ENCODE data around the gene BTBD7.
"Not testable (repeated sequence)": the region's sequence is repeated elsewhere in the genome, so short reads cannot be mapped to it uniquely, and the experiment has no call there.

BTBD7 gene, protein sequence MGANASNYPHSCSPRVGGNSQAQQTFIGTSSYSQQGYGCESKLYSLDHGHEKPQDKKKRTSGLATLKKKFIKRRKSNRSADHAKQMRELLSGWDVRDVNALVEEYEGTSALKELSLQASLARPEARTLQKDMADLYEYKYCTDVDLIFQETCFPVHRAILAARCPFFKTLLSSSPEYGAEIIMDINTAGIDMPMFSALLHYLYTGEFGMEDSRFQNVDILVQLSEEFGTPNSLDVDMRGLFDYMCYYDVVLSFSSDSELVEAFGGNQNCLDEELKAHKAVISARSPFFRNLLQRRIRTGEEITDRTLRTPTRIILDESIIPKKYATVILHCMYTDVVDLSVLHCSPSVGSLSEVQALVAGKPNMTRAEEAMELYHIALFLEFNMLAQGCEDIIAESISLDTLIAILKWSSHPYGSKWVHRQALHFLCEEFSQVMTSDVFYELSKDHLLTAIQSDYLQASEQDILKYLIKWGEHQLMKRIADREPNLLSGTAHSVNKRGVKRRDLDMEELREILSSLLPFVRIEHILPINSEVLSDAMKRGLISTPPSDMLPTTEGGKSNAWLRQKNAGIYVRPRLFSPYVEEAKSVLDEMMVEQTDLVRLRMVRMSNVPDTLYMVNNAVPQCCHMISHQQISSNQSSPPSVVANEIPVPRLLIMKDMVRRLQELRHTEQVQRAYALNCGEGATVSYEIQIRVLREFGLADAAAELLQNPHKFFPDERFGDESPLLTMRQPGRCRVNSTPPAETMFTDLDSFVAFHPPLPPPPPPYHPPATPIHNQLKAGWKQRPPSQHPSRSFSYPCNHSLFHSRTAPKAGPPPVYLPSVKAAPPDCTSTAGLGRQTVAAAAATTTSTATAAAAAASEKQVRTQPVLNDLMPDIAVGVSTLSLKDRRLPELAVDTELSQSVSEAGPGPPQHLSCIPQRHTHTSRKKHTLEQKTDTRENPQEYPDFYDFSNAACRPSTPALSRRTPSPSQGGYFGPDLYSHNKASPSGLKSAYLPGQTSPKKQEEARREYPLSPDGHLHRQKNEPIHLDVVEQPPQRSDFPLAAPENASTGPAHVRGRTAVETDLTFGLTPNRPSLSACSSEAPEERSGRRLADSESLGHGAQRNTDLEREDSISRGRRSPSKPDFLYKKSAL

GRCh38 chr14:93332853-93333630, at the start of gene BTBD7:
Gene BTBD7, minus strand, starts transcription at chr14:93333036. Its CDS starts 36,985 bp downstream, at chr14:93296051.
- peak; percentile 84 for DNase-seq

- DNase-seq: no peak
Measured at GRCh38 chr14:93381644-93382043, 48.8 kb upstream of the BTBD7 start.

- no peak for DNase-seq
Measured at GRCh38 chr14:93379831-93380230, 47.0 kb upstream of the BTBD7 start.

GRCh38 chr14:93375673-93376156, 42.9 kb upstream of the BTBD7 start:
- no peak for DNase-seq

DNA sequence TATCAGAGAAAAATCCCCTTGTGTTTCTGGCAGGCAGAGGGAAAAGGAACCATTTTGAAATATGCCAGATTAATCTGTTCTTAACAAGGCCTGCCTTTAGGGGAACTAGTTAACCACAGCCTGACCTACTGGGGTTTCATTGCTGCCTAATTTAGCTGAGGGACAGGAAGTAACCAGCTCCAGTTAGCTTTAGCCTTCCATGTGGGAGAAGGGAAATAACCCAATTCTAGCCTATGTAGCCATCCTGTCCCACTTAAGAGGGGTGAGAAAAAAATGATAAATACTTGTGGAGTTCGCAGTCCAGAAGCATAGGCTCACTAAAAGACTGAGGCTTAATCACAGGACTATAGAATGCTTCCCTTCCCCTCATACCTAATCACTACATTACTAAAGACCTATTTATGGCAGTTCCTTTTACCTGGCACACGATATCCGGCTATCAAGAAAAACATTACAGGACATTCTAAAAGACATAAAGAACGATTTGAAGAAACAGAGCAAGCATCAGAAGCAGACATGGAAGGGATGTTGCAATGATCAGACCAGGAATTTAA, 37.0 kb upstream of the BTBD7 start:
- DNase-seq: no peak

- DNase-seq: no peak
Measured at GRCh38 chr14:93368996-93369712, 36.3 kb upstream of the BTBD7 start.

DNA sequence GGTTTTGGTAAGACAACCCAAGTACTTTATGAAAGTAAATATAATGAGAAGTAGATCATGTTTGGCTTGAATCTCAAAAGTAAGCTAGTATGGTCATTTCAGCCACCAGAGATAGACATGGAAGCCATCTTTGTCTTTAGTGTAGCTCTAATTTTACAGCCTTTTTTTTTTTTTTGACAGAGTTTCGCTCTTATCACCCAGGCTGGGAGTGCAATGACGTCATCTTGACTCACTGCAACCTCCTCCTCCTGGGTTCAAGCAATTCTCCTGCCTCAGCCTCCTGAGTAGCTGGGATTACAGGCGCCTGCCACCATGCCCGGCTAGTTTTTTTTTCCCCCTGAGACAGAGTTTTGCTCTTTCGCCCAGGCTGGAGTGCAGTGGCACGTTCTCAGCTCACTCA, 22.0 kb upstream of the BTBD7 start:
- DNase-seq: not testable (repeated sequence)

DNA sequence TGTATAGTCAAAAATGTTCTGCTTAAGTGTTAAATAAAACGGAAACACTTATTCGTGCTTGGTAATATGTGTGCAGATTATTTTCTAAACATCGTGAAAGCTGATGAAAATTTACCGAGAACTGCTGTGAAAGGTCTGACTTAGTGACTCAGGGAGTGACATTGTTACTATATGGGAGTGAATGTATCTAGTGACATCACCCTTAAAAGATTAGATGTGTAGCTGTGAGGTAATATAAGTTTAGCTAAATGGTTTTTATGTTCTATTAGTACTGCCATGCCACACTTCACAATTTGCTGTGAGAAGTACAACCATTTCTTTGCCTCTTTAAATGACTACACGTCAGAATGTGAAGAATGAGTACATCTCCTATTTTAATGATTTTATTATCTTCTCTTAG, 15.5 kb upstream of the BTBD7 start:
- DNase-seq: no peak

GRCh38 chr14:93347850-93348249, 15.0 kb upstream of the BTBD7 start:
- DNase-seq: no peak

GRCh38 chr14:93346926-93347721, 14.3 kb upstream of the BTBD7 start, which contains the start of gene COX8C:
Gene COX8C, plus strand, starts transcription at chr14:93347182. Its CDS starts 87 bp downstream, at chr14:93347269.
- no peak for DNase-seq

- DNase-seq: no peak
Measured at GRCh38 chr14:93343797-93344196, 11.0 kb upstream of the BTBD7 start.

GRCh38 chr14:93343266-93343665, 10.4 kb upstream of the BTBD7 start:
- no peak for DNase-seq

- DNase-seq: no peak
Measured at GRCh38 chr14:93337884-93338283, 5.0 kb upstream of the BTBD7 start.

DNA sequence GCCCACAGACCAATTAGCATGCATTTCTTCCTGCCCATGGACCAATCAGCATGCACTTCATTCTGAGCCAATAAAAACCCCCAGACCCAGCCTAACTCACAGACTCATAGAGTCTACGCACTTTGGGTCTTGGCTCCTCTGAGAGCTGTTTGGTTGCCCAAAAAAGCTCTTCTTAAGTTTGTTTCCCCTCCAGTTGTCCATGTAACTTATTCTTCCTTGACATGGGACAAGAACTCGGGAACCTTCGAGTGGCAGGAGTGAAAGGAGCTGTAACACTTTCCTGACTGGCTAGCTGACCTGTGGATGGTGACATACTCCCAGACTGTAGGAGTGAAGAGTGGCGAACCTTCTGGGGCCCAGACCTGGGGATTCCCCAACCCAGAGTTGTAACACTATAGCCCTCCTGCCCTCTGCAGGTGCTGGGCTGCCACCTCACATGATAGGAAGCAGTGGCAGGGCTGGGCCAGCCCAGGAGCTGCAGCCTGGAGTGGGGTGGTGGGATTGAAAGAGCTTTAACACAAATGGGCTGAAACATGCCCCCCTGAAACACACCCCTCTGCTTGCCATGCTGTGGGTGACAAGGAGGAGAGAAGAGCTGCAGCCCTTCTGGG, 4.4 kb upstream of the BTBD7 start:
- no peak for DNase-seq

- DNase-seq: no peak
Measured at GRCh38 chr14:93333631-93334103, 831 bp upstream of the BTBD7 start.

- DNase-seq: peak; percentile 3
Measured at GRCh38 chr14:93332397-93332852, 411 bp downstream of the BTBD7 start.

DNA sequence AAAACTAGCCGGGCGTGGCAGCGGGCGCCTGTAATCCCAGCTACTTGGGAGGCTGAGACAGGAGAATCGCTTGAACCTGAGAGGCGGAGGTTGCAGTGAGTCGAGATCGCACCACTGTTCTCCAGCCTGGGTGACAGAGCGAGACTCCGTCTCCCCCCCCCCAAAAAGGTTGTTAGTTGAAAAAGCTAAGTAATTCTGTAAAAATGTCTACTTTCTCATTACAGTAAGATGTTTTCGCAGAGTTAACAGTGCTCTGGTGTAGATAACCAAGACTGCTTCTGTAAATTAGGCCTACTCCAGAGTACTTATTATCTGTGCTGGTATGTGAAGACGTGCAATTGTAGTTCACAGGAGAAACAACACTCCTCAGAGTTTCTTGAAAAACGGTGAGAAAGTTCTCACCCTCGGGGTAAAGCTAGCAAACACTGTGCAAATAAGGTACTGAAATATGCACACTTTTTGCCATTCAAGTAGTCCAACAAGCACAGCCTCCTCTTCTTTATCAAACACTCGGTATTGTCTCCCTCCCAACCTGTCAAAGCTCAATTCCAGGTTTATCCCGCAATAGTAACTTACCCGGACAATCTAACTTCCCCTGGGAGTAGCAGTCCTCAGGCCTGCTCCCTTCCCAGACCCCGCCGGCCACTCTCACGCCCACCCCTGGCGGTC, 974 bp downstream of the BTBD7 start:
- DNase-seq: no peak

GRCh38 chr14:93331002-93331727, 1.7 kb downstream of the BTBD7 start:
- DNase-seq: no peak
